BJ (cell line): ENCODE results near the gene TEP1. TPM values are rescaled to one million over a fixed set of nuclear protein-coding genes. Genes with fewer than 3 reads are reported as not detected.

ENCODE experiments used
- CTCF ChIA-PET: fragments of 350-600 bp; formaldehyde crosslinking; extraction: SDS; loops from one replicate; lab custom pipeline; 2021; ENCODE audit warnings: antibody characterized with exemption, inconsistent platforms; lab: Yijun Ruan, JAX
- POLR2A ChIA-PET: fragments of 300-600 bp; sonication (Branson Sonifier 250); formaldehyde crosslinking; extraction: SDS; loops from one replicate; lab custom pipeline; 2021; ENCODE audit warnings: antibody characterized with exemption; lab: Charles Lee
- DNase-seq: peaks from one replicate; pipeline ENCODE4 v3.0.0-alpha.2; 2011; ENCODE audit warnings: low read depth
- H3K27me3 ChIP-seq: 2 replicates; pipeline ENCODE4 v1.6.0; 2011; ENCODE audit warnings: low read length; ENCODE audit not compliant: control insufficient read depth, insufficient read depth
- H3K36me3 ChIP-seq: 2 replicates; pipeline ENCODE4 v1.5.1; 2011; ENCODE audit warnings: low read length; ENCODE audit not compliant: control insufficient read depth, insufficient read depth
- H3K4me3 ChIP-seq: 2 replicates; pipeline ENCODE4 v1.5.1; 2011; ENCODE audit warnings: low read depth, mild to moderate bottlenecking, control low read depth, low read length
- CTCF ChIP-seq: IDR thresholded peaks from 2 replicates; pipeline ENCODE4 v1.5.1; 2011; ENCODE audit warnings: low read depth, mild to moderate bottlenecking, control low read depth, inconsistent platforms, low read length, moderate library complexity; ENCODE audit not compliant: insufficient read depth
- polyA plus RNA-seq: library from polyadenylated mRNA; depleted of rRNA; stranded (reverse); fragments of >200 nt; gene quantifications from 2 replicates; pipeline ENCODE4 v1.2.3, GENCODE V29; 2011

TEP1 gene
- polyA plus RNA-seq, 1 experiment = 12.2 TPM

GRCh38 chr14:20413744-20414082 is 412 bp upstream of the TEP1 start:
- Histone ChIP-seq H3K36me3 (no peaks in the 10 kb centered on the region), H3K27me3 (no peaks in the 10 kb centered on the region), H3K4me3 (peak overlapping the region; percentile 67)
- CTCF ChIA-PET = interaction anchor here (0.7 to 3.8 kb wide), 11 partner anchors 8 to 196 kb away, joined by 3 to 25 read pairs (median 11); partner anchors contain the start of genes APEX1, KLHL33 and OSGEP
- DNase-seq = no peak
- TF ChIP-seq CTCF = no peak
- POLR2A ChIA-PET = no interaction called here

GRCh38 chr14:20412411-20412810 is 890 bp downstream of the TEP1 start:
- ChIA-PET POLR2A (no interaction called here), CTCF (interaction anchor here (0.6 to 3.8 kb wide), 3 partner anchors 9 to 618 kb away, joined by 3 to 12 read pairs (median 5); no protein-coding TSS in a partner anchor)
- peaks cover 4% of the 10 kb centered on the region for H3K36me3 ChIP-seq
- no peaks in the 10 kb centered on the region for H3K27me3 ChIP-seq
- no peak for DNase-seq
- no peak for TF ChIP-seq CTCF
- peak overlapping the region; percentile 67 for H3K4me3 ChIP-seq

GRCh38 chr14:20409226-20409625 is 4.1 kb downstream of the TEP1 start:
- Histone ChIP-seq H3K27me3 (no peaks in the 10 kb centered on the region), H3K36me3 (peaks cover 16% of the 10 kb centered on the region), H3K4me3 (no peak overlapping the region)
- POLR2A ChIA-PET = no interaction called here
- no peak for TF ChIP-seq CTCF
- DNase-seq = no peak
- CTCF ChIA-PET = interaction anchor here (0.9 to 1.0 kb wide), 2 partner anchors 27 to 282 kb away, joined by 3 read pairs; partner anchors contain the start of gene KLHL33

GRCh38 chr14:20403521-20403920 is 9.8 kb downstream of the TEP1 start:
- H3K36me3 ChIP-seq = peaks cover 28% of the 10 kb centered on the region
- no peak for DNase-seq

More at GRCh38 chr14:20403521-20403920, 9.8 kb downstream of the TEP1 start:
- H3K27me3 ChIP-seq = no peaks in the 10 kb centered on the region
- ChIA-PET POLR2A (no interaction called here), CTCF (interaction anchor here (0.7 kb wide), 1 partner anchor 276 kb away, joined by 3 read pairs; no protein-coding TSS in a partner anchor)
- no peak overlapping the region for H3K4me3 ChIP-seq
- TF ChIP-seq CTCF = no peak
